Stimulated activated memory B cell treated with anti-CD40 and anti-IgM and Interleukin-4, amounts not matched to agents 10 μg/mL and 1 μg/mL and 100 μg/mL, for 72 hours (primary cell): ENCODE data around the gene CHST5.

ENCODE experiments used
- ATAC-seq: fragments of 150-1000 bp; cut with Tn5 transposase; 2 replicates; pipeline ENCODE4 v1.10.0; 2021
- H3K27ac Mint-ChIP-seq: one replicate; pipeline ENCODE4 v1.8.0; 2022; ENCODE audit warnings: mild to moderate bottlenecking, mixed read lengths
- H3K27me3 Mint-ChIP-seq: one replicate; pipeline ENCODE4 v1.8.0; 2022; ENCODE audit warnings: mixed read lengths
- H3K36me3 Mint-ChIP-seq: one replicate; pipeline ENCODE4 v1.8.0; 2022; ENCODE audit warnings: mixed read lengths
- H3K4me1 Mint-ChIP-seq: one replicate; pipeline ENCODE4 v1.8.0; 2022; ENCODE audit warnings: mixed read lengths
- H3K4me3 Mint-ChIP-seq: one replicate; pipeline ENCODE4 v1.8.0; 2022; ENCODE audit warnings: mild to moderate bottlenecking, moderate library complexity, mixed read lengths
- H3K9me3 Mint-ChIP-seq: one replicate; pipeline ENCODE4 v1.8.0; 2022; ENCODE audit warnings: mixed read lengths

The CHST5 gene

GRCh38 chr16:75482434-75483205, 53.3 kb downstream of the CHST5 start:
- H3K27ac Mint-ChIP-seq = no peak overlapping the region

GRCh38 chr16:75481475-75481874, 54.4 kb downstream of the CHST5 start:
- Mint-ChIP-seq H3K9me3 (no peaks in the 10 kb centered on the region), H3K4me1 (peaks cover 20% of the 10 kb centered on the region), H3K27me3 (peaks cover 40% of the 10 kb centered on the region), H3K27ac (no peak overlapping the region), H3K4me3 (no peak overlapping the region), H3K36me3 (no peaks in the 10 kb centered on the region)
- ATAC-seq = no peak

More at GRCh38 chr16:75482434-75483205, 53.3 kb downstream of the CHST5 start:
- H3K27me3 Mint-ChIP-seq = peaks cover 39% of the 10 kb centered on the region
- peaks cover 20% of the 10 kb centered on the region for H3K4me1 Mint-ChIP-seq
- no peak for ATAC-seq
- H3K9me3 Mint-ChIP-seq = no peaks in the 10 kb centered on the region
- no peak overlapping the region for H3K4me3 Mint-ChIP-seq
- H3K36me3 Mint-ChIP-seq = no peaks in the 10 kb centered on the region

GRCh38 chr16:75479421-75479990, 56.4 kb downstream of the CHST5 start:
- Mint-ChIP-seq H3K27ac (no peak overlapping the region), H3K36me3 (no peaks in the 10 kb centered on the region), H3K9me3 (no peaks in the 10 kb centered on the region), H3K27me3 (peaks cover 25% of the 10 kb centered on the region), H3K4me3 (no peak overlapping the region), H3K4me1 (peaks cover 2% of the 10 kb centered on the region)
- no peak for ATAC-seq
